Upper lobe of left lung (tissue), 4 donors: Measurements from ENCODE around the gene MTHFD1L.

Source experiments
- CTCF ChIP-seq, 6 experiments: fragments of 450-650 bp in 4 of 6; fragments of 200-600 bp in 2 of 6; sonication (generic) in 2 of 6; IDR thresholded peaks; one replicate each; pipeline ENCODE4 v1.5.1; 2016 to 2019; ENCODE audit warnings: antibody characterized with exemption in 6 of 6
- POLR2A ChIP-seq, 4 donors: fragments of 450-650 bp; IDR thresholded peaks; one replicate each; pipeline ENCODE4 v1.5.1; 2016 to 2017; ENCODE audit warnings: antibody characterized with exemption in 4 of 4, mild to moderate bottlenecking in 2 of 4

- TF ChIP-seq CTCF (IDR thresholded peaks at IDR 0.05) (no peak), POLR2A (IDR thresholded peaks at IDR 0.05) (no peak)
Measured at GRCh38 chr6:151012321-151013294, 147.1 kb downstream of the MTHFD1L start.
